Gastrocnemius medialis (tissue), 4 donors: ENCODE data around the gene IRF2BP2. TPM values are rescaled to one million over a fixed set of nuclear protein-coding genes. Genes with fewer than 3 reads are reported as not detected.

Experiments used
- ATAC-seq, 2 donors: fragments of 150-250 bp; one replicate each; pipeline ENCODE4 v1.9.1; 2016
- DNase-seq, 2 donors: peaks; one replicate each; pipeline ENCODE4 v3.0.0-alpha.2; 2019
- H3K27ac ChIP-seq, 4 donors: fragments of 200-600 bp; sonication (generic); 1 replicate in 1 of 4; 2 replicates in 3 of 4; pipeline ENCODE4 v1.5.1; 2016 to 2018; ENCODE audit warnings: mild to moderate bottlenecking in 2 of 4, moderate library complexity in 1 of 4
- H3K27me3 ChIP-seq, 3 donors: fragments of 200-600 bp; sonication (generic) in 2 of 3; 1 replicate in 1 of 3; 2 replicates in 2 of 3; pipeline versions ENCODE4 v1.5.1 to v1.6.0; 2016 to 2019; ENCODE audit warnings: mild to moderate bottlenecking in 1 of 3, moderate library complexity in 1 of 3
- H3K36me3 ChIP-seq, 2 donors: fragments of 200-600 bp; sonication (generic) in 1 of 2; one replicate each; pipeline ENCODE4 v1.5.1; 2017 to 2018
- H3K4me1 ChIP-seq, 2 donors: fragments of 200-600 bp; sonication (generic) in 1 of 2; one replicate each; pipeline ENCODE4 v1.5.1; 2016 to 2017; ENCODE audit warnings: mild to moderate bottlenecking in 2 of 2
- H3K4me3 ChIP-seq, 4 donors: fragments of 200-600 bp; sonication (generic) in 3 of 4; 1 replicate in 1 of 4; 2 replicates in 3 of 4; pipeline ENCODE4 v1.5.1; 2016 to 2019; ENCODE audit warnings: mild to moderate bottlenecking in 2 of 4
- H3K9me3 ChIP-seq, 3 donors: fragments of 200-600 bp; sonication (generic) in 2 of 3; 1 replicate in 1 of 3; 2 replicates in 2 of 3; pipeline ENCODE4 v1.5.1; 2016 to 2019
- POLR2A ChIP-seq, 2 donors: fragments of 450-650 bp; IDR thresholded peaks; one replicate each; pipeline ENCODE4 v1.6.1; 2017; ENCODE audit warnings: antibody characterized with exemption in 2 of 2, mild to moderate bottlenecking in 2 of 2, moderate library complexity in 2 of 2
- in situ Hi-C, 4 donors: fragments of 200-750 bp; cut with MboI; loops; one replicate each; pipeline versions ENCODE4 v1.15.0 to v1.8.0; 2017; ENCODE audit warnings: low sequenced_read_pairs in 4 of 4
- intact Hi-C: fragments of 100-400 bp; cut with DNase I; formaldehyde crosslinking; loops from one replicate; pipeline ENCODE4 v1.15.1; 2023; ENCODE audit warnings: low total_unique reads
- total RNA-seq, 4 donors: library from RNA; depleted of rRNA; stranded (reverse); fragments of >200 nt; gene quantifications; one replicate each; pipeline versions ENCODE4 v1.1.0 to v1.2.3, GENCODE V29; 2016
- TF ChIP-seq, protein P1 (sequence below), 5 experiments: fragments of 450-650 bp in 3 of 5; fragments of 200-600 bp in 2 of 5; sonication (generic) in 2 of 5; IDR thresholded peaks in 4 of 5; conservative IDR thresholded peaks in 1 of 5; 1 replicate in 4 of 5; 2 replicates in 1 of 5; pipeline ENCODE4 v1.5.1; 2016 to 2019; ENCODE audit warnings: antibody characterized with exemption in 5 of 5, mild to moderate bottlenecking in 3 of 5, moderate library complexity in 3 of 5

The IRF2BP2 gene
- total RNA-seq, 4 donors from 2014 or later: 32.2 to 92.0 (median 52.2) TPM

DNA sequence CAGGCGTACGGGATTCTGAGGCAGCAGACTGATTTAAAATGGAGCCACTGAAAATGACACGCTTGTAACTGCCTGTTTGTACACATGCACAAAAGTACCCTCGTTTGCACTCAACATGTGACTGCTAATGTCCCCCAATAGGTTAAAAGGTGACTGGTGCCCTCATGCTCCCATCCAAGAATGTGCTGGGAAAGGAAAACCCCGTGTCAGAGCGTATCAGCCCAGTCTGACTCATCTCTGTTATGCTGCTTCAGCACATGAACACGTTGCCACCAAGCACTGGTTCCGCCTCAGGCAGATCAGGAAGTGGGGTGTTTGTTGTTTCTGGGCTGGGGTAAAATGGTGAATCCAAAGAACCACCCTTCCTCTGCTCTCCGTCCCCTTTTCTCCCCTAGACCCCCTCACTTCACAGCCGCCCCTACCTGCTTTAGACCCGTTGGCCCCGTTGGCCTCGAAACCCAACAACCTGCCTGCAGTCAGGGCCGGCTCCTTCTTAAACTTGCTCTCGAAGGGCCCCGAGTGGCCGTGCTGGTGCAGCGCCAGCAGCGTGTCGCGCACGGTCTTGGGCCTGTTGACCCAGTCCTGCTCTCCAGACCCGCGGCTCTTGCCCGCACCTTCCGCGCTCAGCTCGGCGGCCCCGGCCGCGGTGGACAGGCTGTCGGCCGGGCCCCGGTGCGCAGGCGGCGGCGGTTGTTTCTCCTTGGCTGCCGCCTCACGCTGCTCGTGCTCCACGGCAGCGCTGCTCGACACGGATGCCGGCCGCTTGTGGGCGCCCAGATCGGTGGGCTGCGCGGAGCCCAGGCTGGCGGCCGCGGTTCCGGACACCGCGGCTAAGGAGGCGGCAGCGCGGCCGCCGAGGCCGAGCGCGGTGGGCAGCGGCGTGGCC lies 1.7 kb downstream of the IRF2BP2 start:
- ATAC-seq (peak; percentile 46 to 57), DNase-seq (peak; percentile 91 to 94)
- Histone ChIP-seq H3K36me3 (peaks cover 5 to 16% of the 10 kb centered on the region in 2 donors), H3K27me3 (no peaks in the 10 kb centered on the region), H3K9me3 (no peaks in the 10 kb centered on the region), H3K4me3 (peak overlapping the region; percentile 62 to 73 (median 70)), H3K4me1 (peaks cover 29 to 62% of the 10 kb centered on the region in 2 donors), H3K27ac (peak overlapping the region; percentile 98)
- TF ChIP-seq, protein P1, sequence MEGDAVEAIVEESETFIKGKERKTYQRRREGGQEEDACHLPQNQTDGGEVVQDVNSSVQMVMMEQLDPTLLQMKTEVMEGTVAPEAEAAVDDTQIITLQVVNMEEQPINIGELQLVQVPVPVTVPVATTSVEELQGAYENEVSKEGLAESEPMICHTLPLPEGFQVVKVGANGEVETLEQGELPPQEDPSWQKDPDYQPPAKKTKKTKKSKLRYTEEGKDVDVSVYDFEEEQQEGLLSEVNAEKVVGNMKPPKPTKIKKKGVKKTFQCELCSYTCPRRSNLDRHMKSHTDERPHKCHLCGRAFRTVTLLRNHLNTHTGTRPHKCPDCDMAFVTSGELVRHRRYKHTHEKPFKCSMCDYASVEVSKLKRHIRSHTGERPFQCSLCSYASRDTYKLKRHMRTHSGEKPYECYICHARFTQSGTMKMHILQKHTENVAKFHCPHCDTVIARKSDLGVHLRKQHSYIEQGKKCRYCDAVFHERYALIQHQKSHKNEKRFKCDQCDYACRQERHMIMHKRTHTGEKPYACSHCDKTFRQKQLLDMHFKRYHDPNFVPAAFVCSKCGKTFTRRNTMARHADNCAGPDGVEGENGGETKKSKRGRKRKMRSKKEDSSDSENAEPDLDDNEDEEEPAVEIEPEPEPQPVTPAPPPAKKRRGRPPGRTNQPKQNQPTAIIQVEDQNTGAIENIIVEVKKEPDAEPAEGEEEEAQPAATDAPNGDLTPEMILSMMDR (IDR thresholded peaks at IDR 0.05 in 4 of 5, conservative IDR thresholded peaks at IDR 0.05 in 1 of 5): peak in 1 of 5 experiments; percentile 15
- TF ChIP-seq POLR2A (IDR thresholded peaks at IDR 0.05): peak in 1 of 2 donors; percentile 94
- intact Hi-C loops (loop anchor here (2.0 kb wide), 1 partner anchor 467 kb away; no protein-coding TSS in a partner anchor), in situ Hi-C loops (loop anchor here (5.0 to 25.0 kb wide), 2 partner anchors 279 to 374 kb away; no protein-coding TSS in a partner anchor)

DNA sequence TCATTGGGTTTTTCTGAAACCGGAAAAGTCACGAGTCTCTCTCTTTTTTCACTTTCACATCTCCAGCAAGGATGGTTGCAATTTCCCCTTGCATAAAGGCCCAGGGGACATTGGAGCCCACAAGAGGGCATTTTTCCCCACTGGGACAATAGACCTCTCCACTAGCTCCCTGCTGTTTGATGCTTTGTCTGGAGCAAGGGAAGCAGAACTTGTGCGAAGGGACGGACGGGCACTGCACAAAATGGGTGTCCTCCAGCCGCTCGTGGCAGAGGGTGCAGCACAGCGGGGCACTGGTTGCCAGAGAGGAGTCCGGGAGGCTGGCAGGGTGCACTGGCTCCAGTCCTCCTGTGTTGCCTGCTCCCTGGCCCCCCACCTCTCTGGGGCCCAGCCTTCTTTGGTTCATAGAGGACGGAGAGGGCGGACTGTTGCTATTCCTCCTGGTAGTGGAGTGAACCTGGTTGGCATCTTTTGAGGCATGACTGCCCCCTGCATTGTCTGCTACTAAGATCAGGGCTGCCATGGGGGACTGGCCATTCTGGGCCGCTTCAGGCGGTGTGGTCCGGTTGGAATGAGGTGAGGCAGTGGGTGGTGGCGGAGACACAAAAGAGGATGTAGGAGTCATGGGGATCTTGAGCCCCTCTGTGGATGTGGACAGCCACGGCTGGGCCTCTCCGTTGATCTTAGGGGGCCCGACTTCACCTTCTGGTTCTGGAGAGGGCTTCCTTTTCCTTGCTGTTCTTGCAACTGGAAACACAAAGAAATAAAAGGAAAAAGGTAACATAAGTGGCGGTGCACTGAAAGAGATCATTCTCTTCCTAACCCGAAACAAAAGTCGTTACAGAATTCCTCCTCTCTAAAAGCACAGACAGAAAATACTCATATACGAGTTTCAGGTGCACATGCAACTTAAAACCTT lies 2.6 kb downstream of the IRF2BP2 start:
- DNase-seq (no peak), ATAC-seq (no peak)
- Histone ChIP-seq H3K4me1 (peaks cover 31 to 64% of the 10 kb centered on the region in 2 donors), H3K27ac (peak overlapping the region; percentile 98), H3K27me3 (no peaks in the 10 kb centered on the region), H3K4me3 (peak overlapping the region; percentile 62 to 73 (median 70)), H3K36me3 (peaks cover 5 to 16% of the 10 kb centered on the region in 2 donors), H3K9me3 (no peaks in the 10 kb centered on the region)
- intact Hi-C loops: loop anchor here (2.0 kb wide), 1 partner anchor 467 kb away; no protein-coding TSS in a partner anchor
- in situ Hi-C loops: loop anchor here (5.0 to 25.0 kb wide), 2 partner anchors 280 to 375 kb away; no protein-coding TSS in a partner anchor
- no peak for TF ChIP-seq POLR2A (IDR thresholded peaks at IDR 0.05)
- TF ChIP-seq, protein P1 (IDR thresholded peaks at IDR 0.05 in 4 of 5, conservative IDR thresholded peaks at IDR 0.05 in 1 of 5): peak in 3 of 5 experiments; percentile 17 to 38 (median 31)

DNA sequence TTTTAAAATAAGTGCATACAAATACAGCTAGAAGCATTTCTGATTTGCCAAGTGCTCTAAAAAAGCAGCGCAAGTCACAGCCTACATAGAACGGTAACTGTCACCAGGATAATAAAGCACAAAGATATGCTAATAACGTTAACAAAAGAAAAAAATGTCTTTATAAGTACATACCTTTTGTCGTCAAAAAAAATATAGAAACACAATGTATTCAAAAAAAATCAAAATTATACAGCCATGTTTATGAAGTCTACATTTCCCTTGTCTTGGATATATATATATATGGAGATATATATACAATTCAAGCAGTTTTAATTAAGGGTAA lies 3.2 kb downstream of the IRF2BP2 start:
- Histone ChIP-seq H3K27ac (peak overlapping the region; percentile 98), H3K9me3 (no peaks in the 10 kb centered on the region), H3K36me3 (peaks cover 5 to 16% of the 10 kb centered on the region in 2 donors), H3K4me1 (peaks cover 31 to 64% of the 10 kb centered on the region in 2 donors), H3K4me3 (peak overlapping the region; percentile 62 to 73 (median 70)), H3K27me3 (no peaks in the 10 kb centered on the region)
- DNase-seq (no peak), ATAC-seq (no peak)
- no peak for TF ChIP-seq POLR2A (IDR thresholded peaks at IDR 0.05)
- TF ChIP-seq, protein P1 (IDR thresholded peaks at IDR 0.05 in 4 of 5, conservative IDR thresholded peaks at IDR 0.05 in 1 of 5): no peak
- intact Hi-C loops (no loop called here), in situ Hi-C loops (loop anchor here (5.0 to 25.0 kb wide), 2 partner anchors 281 to 376 kb away; no protein-coding TSS in a partner anchor)

DNA sequence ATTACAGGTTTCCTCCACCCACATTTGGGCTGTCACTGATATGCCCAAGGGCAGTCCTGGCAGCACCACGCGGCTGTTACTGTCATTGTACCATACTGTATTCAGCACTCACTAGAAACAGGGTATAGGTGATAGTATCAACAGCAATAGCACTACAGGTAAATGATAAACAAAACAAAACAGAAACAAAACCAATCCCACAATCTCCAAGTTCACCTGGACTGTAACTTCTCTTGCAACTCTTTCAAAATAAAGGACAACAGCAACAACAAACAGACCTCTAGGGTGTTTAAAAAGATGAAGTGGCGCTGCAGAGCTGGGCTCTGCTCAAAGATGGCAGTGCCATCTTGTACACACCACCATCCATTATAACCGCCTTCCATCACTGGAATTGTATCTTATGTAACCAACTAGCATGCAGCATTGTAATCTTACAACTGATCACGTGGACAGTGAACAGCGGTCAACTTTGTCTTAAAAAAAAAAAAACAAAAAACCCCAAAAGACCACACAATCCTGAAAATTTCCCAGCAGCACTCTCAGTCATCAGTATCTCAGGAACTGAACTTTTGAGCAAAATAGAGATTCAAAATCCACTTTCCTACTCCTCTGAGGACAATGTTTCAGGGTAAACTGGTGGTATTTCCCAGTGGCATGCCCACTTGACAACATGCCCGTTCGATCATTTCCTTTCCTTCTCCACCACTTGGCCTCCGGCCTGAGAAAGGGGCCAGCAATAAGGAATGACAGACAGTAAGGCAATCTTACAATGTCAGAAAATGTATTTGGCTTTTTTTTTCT lies 3.8 kb downstream of the IRF2BP2 start:
- intact Hi-C loops (no loop called here), in situ Hi-C loops (loop anchor here (5.0 to 25.0 kb wide), 2 partner anchors 281 to 376 kb away; no protein-coding TSS in a partner anchor)
- Histone ChIP-seq H3K9me3 (no peaks in the 10 kb centered on the region), H3K36me3 (peaks cover 5 to 16% of the 10 kb centered on the region in 2 donors), H3K4me1 (peaks cover 31 to 64% of the 10 kb centered on the region in 2 donors), H3K4me3 (peak overlapping the region; percentile 62 to 73 (median 70)), H3K27me3 (no peaks in the 10 kb centered on the region), H3K27ac (peak overlapping the region; percentile 98)
- ATAC-seq (peak; percentile 9 to 10), DNase-seq (peak; percentile 70 to 82)
- TF ChIP-seq, protein P1 (IDR thresholded peaks at IDR 0.05 in 4 of 5, conservative IDR thresholded peaks at IDR 0.05 in 1 of 5): peak in 1 of 5 experiments; percentile 11
- peak in 1 of 2 donors; percentile 68 for TF ChIP-seq POLR2A (IDR thresholded peaks at IDR 0.05)
